SK-MEL-5 (cell line): ENCODE results near the gene TTC6. TPM values are rescaled to one million over a fixed set of nuclear protein-coding genes. Genes with fewer than 3 reads are reported as not detected.

Source experiments
- DNase-seq: peaks from one replicate; pipeline ENCODE4 v3.0.0-alpha.2; 2016; ENCODE audit warnings: low read depth, low spot score
- in situ Hi-C: cut with HindIII; loops from 2 replicates; pipeline ENCODE4 v1.10.0; 2016; ENCODE audit warnings: low sequenced_read_pairs, high pct_unique_total_duplicates, low pct_unique_long_range_greater_than_20kb
- total RNA-seq: library from RNA; depleted of rRNA; stranded (reverse); fragments of >200 nt; shearing (Covaris generic); gene quantifications from 2 replicates; pipeline ENCODE4 v1.2.3, GENCODE V29; 2014

Gene TTC6
- total RNA-seq, 1 experiment from 2014 or later, result not detected

- in situ Hi-C loops, result no loop called here
- DNase-seq, result no peak
Measured at GRCh38 chr14:37615582-37616289, 20.3 kb downstream of the TTC6 start.

- DNase-seq, result no peak
- in situ Hi-C loops, result no loop called here
Measured at GRCh38 chr14:37616853-37617252, 21.4 kb downstream of the TTC6 start.

- in situ Hi-C loops, result no loop called here
- DNase-seq, result no peak
Measured at GRCh38 chr14:37617864-37618365, 22.5 kb downstream of the TTC6 start.

- in situ Hi-C loops, result no loop called here
- DNase-seq, result peak; percentile 8
Measured at GRCh38 chr14:37618498-37619028, 23.1 kb downstream of the TTC6 start.

- DNase-seq, result no peak
- in situ Hi-C loops, result no loop called here
Measured at GRCh38 chr14:37620856-37621255, 25.4 kb downstream of the TTC6 start.

- no peak for DNase-seq
- in situ Hi-C loops, result no loop called here
Measured at GRCh38 chr14:37622231-37622923, 26.9 kb downstream of the TTC6 start.

- no peak for DNase-seq
- in situ Hi-C loops, result no loop called here
Measured at GRCh38 chr14:37623426-37623951, 28.1 kb downstream of the TTC6 start.

- in situ Hi-C loops, result no loop called here
- DNase-seq, result no peak
Measured at GRCh38 chr14:37623971-37624370, 28.5 kb downstream of the TTC6 start.

- DNase-seq, result no peak
- in situ Hi-C loops, result no loop called here
Measured at GRCh38 chr14:37625597-37626595, 30.5 kb downstream of the TTC6 start.

- in situ Hi-C loops, result no loop called here
Measured at GRCh38 chr14:37637341-37637740, 41.9 kb downstream of the TTC6 start.

GRCh38 chr14:37638599-37638998, 43.2 kb downstream of the TTC6 start:
- in situ Hi-C loops, result no loop called here
- DNase-seq, result no peak

More at GRCh38 chr14:37637341-37637740, 41.9 kb downstream of the TTC6 start:
- DNase-seq, result no peak

- in situ Hi-C loops, result no loop called here
Measured at GRCh38 chr14:37641117-37641516, 45.7 kb downstream of the TTC6 start.

GRCh38 chr14:37642125-37642524, 46.7 kb downstream of the TTC6 start:
- in situ Hi-C loops, result no loop called here
- DNase-seq, result no peak

More at GRCh38 chr14:37641117-37641516, 45.7 kb downstream of the TTC6 start:
- no peak for DNase-seq

- DNase-seq, result no peak
- in situ Hi-C loops, result no loop called here
Measured at GRCh38 chr14:37643701-37644100, 48.3 kb downstream of the TTC6 start.
